GM19463 (cell line): ENCODE results near the gene VCL.
"Not testable (repeated sequence)": the region's sequence is repeated elsewhere in the genome, so short reads cannot be mapped to it uniquely, and the experiment has no call there.

Source experiments
- ATAC-seq: cut with Tn5 transposase; IDR thresholded peaks from one replicate; pipeline ENCODE4 v1.9.1; 2021; ENCODE audit warnings: mild to moderate bottlenecking, moderate library complexity; ENCODE audit not compliant: unreplicated experiment

The VCL gene

DNA sequence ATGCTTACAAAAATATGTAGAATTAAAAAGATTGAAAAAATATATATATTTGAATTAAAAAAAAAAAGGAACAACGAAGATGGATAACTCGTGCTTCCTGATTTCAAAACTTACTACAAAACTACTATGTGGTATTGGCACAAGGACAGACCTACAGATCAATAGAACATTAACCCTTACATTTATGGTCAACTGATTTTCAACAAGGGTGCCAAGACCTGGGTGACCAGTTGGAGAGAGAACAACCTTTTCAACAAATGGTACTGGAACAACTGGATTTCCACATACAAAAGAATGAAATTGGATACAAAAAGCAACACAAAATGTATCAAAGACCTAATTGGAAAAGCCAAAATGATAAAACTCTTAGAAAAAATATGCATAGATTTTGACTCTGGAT is 142.6 kb downstream of the VCL start:
- no peak for ATAC-seq

DNA sequence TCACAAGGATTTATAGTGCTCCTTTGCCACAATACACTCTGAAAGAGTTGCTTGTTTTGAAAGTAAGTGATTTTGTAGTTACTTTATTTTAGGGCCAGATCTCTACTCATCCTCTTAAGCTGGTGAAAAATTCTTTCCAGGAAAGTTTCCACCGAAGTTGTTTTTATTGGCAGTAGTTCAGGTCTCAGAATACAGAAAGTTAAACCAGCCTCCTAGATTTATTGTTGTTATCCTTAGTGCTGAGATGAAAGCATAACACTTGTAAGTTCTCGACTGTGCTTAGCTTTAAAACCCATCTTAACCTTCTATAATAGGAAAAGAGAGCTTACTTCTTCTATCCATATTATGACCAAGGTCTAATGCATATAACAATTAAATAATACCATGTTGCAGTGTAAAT is 147.2 kb downstream of the VCL start:
- ATAC-seq, result no peak

DNA sequence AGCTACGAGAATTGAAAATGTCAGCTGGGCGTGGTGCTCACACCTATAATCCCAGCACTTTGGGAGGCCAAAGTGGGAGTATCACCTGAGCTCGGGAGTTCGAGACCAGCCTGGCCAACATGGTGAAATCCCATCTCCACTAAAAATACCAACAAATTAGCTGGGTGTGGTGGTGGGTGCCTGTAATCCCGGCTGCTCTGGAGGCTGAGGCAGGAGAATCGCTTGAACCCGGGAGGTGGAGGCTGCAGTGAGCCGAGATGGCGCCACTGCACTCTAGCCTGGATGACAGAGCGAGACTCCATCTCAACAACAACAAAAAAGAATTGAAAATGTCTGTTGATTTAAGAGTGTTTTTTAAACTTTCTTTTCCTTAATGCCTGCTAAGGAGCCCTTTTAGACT is 149.1 kb downstream of the VCL start:
- not testable (repeated sequence) for ATAC-seq

DNA sequence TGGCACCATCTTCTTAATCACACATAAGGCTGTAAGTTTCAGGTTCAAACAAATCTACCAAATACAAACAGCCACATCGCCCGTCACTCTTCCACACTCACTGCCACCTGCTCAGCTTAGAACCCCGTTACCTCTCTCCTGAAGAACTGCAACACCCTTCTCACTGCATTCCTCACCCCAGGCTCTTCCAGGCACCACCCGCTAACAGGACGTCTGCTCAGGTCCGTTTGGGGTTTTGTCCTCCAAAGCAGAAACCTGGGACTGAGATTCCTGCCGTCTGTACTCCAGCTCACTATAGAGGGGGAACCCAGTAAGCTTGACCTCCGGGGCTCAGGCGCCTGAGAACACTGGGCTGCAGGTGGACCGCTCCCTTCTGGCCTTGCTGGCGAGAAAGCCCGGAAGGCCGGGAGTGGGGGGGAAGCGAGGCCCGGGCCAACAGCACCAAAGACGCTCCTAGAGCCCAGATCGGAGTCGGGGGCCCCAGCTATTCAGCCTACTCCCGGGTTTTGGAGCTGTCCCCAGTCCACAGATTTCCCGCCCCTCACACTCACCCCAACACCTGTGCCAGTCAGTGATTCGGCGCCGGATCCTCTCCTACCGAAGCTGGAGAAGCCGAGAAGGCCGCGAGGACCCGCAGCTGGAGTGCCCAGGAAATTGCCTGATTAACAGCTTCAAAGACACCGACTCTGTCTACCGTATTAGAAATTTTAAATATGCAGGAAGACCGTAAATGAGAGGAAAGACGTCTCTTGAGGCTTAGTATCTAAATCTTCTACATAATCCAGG is 152.5 kb downstream of the VCL start, which contains the start of gene AP3M1:
Gene AP3M1 (minus strand): TSS at position 625 of the 786 bp plus-strand sequence. CDS start 12,449 bp downstream, outside the sequence.
- ATAC-seq, result peak; percentile 29

DNA sequence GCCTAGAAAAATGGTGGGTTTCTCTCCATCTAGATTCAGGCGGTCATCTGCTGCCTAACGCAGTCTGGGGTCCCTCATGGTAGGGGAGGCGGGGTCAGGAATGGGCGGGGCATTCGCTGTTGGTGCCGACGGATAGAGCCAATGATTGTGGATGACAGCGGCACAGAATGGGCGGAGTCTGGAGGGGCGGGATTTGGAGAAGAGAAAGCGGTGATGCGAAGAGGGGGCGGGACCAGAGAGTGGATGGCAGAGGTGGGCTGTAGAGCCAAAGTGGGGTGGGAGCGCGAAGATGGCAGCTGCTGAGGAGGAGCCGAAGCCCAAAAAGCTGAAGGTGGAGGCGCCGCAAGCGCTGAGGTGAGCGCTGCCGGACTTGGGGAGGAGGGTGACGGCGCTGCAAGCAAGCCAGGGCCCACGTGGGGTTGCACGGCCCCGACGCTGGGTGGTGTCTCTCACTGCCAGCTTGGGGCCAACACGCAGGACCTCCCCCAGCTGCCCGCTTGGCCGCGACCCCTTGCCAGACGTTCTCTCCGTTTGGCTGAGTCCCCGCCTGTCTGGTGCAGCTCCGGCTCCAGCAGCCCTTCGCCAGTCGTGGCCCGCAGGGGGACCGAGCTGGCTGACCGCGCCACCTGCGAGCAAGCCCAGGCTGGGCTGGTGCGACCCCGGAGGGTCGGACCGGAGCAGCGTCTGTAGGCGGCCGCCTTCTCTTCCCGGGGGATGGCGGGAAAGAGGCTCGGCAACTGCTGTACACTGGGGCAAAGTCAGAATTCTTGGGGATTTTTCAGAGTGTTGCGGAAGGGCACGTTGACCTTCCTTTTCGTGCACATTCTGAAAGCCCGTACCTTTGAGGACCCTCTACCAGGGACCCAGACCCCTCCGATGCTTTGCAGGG is 153.3 kb downstream of the VCL start, which contains the start of gene ADK:
Gene ADK (plus strand): TSS at position 232 of the 889 bp plus-strand sequence. CDS start 58 bp downstream, at position 290.
- ATAC-seq, result peak; percentile 72

DNA sequence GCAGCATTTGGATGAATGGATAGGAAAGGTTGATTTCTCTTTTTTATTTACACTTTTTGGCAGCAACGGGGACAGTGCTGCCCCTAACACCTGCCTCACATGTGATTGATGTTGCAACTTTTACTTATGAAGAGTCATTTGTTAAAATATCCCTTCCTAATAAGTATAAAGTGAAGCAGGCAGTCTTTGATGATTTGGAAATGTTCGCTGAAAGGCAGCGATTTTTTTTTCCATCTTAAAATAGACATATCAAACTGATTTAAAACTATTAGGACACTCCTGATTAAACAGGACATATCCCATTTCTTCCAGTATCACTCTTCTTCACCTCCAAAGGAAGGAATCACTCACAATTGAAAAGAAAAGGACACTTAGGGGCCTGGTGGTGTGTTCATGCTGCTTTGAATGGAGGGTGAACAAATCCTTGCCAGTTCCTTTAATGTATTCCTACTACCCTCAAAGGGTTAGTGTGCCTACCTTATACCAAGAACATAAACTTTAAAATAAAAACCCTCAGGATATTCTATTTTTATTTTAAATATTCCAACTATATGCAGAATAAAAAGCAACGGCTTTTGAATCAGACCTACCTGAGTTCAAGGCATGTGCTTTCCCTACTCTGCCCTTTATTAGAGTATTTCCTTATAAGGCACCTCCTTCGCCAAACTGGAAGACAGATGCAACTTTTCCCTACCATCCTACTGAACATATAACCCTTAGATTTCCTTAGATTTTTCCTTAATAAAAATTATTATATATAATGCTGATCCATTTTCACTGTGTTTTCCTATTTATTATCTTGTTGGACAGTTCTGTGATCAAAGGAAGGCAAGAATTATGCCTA is 154.2 kb downstream of the VCL start:
- no peak for ATAC-seq

DNA sequence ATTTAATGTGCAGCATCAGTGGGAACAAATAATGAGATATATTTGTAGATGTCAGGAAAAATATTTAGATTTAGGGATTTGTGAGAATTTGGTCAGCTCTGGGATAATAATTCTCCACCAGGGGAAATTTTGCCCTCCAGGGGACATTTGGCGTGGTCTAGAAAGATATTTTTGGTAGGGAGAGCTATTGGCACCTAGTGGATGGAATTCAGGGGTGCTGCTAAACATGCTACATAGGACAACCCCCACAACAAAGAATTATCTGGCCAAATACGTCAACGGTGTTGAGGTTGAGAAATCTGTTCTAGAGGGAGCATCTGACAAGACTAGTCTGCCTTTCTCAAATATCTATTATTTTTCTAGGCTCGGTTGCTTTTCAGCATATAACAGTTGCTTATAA is 155.2 kb downstream of the VCL start:
- ATAC-seq, result no peak

DNA sequence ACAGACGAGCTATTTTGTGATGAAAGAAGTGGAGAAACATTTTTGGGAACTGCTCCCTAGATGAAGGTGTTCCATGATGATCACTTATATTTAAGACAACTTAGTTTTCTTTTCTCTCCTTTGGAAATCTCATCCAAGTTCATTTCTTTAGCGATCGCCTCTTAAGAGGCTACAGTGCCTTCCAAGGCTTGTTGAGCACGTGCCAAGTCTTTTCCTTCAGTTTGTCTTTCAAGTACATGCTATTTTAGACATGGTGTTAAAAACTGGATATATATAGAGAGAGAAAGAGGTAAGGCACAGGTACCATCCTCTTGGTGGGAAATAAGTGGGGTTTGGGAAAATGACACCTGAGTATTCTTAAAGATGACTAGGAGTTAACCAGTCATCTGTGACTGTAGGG is 155.8 kb downstream of the VCL start:
- no peak for ATAC-seq

DNA sequence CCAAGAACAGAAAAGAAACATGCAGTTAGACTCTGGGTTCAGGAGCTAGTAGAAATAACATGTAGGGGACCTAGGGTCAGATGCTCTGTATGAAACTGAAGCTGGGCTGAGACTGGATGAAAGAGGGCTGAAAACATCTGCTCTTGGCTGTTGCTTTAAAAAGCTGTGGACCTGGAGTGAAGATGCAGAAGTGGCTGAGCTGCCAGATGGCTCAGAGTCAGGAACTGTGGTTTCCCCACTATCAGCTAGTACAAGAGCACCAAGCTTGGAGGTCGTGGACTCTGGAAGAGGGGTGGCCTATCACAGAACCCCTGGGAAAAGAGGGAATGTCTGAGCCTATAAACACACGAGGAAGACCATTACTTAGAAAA is 159.0 kb downstream of the VCL start:
- no peak for ATAC-seq

DNA sequence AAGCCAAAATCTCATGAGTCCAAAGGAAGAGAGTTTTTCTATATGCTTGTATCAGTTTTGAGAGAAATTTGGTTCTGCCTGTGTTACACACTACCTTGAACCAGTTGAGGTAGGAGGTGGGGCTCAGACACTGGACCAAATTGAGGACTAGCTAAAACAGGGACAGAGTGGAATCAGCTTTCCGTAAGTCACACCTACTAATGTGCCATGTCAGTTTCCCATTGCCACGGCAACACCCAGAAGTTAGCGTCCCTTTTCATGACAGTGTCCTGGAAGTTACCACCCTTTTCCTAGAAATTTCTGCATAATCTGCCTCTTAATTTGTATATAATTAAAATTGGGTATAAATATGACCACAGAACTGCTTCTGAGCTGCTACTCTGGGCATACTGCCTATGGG is 162.1 kb downstream of the VCL start:
- no peak for ATAC-seq

DNA sequence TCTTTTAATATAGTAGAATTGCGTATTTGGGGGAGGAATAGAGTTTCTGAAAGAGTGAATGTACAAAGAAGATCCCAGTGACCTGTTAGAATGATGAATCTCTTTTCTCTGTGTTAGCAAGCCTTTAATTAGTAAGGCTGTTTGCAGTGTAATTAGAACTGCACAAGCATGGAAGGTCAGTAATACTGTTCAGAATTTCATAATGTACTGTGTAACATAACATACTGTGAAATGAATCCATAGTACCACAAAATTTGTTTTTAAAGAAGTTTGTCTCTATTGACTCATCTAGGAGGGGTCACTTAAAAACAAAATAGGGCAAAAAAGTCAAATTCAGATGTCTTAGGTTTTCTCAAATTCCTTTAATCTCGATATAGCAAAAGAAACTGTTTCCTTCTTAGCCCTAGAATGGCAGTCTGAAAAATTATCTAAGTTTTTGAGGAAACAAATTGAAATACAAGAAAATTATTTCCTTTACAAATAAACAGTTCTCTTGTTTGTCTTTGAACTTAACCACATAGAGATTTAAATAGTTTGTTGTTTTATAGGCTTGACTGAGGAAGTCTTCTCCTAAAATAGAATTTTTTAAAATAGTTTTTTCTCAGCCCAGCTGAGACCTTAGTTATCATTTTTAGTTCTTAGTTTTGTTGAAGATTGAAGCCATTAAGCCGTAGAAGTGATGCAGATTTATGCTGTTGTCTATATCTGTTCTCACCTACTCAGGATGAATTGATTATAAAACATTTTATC is 165.6 kb downstream of the VCL start:
- no peak for ATAC-seq

DNA sequence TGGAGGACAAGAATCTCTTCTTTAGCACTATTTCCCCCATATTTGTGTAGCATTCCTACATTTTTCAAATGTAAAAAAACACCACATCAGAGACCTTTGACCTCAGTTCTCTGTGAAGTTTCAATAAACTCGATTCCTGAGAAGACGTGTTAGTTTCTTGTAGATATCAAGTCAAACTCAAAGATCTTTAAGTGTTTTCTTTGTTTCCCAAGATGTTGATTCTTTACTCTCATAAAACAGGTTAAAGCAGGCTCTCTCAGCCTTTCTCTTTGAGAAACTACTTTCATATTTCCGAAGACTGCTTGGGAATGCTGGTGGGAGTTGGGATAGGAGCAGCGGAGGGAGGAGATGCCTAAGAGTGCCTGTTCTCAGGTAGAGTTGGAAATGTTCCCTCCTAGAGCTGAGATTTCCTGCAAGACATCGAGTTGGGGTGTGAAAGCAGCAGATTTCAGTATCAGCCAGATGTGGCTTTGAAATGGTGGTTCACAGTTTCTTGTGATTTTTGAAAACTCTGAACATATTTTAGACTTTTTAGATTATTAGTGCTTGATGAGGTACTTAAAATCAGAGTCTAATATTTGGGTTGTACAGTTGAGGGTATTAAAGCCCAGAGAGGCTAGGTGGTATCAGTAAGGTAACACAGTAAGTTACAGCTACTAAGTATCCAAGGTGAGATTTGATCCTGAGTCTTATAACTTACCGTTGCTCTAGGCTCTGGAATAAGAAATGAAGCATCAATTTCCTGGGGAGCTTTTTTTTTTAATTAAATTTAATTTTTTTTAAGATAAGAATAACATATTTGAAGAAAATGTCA is 167.0 kb downstream of the VCL start:
- no peak for ATAC-seq

DNA sequence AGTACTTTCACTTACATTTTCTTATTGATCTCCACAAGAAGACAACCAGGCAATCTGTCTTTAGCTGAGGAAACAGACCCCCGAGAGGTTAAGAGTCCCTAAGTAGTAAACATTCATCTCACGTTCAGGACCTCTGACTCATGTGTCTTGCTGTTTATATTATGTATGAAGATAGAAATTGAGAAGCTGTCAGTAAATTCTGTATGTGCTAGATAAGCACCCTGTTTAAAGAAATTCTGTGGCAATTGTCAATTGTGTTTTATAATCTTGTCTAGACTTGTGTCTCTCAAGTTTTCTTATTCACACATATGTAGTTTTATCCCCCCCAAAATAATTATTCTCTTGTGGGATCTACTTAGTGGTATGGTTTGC is 167.6 kb downstream of the VCL start:
- no peak for ATAC-seq

DNA sequence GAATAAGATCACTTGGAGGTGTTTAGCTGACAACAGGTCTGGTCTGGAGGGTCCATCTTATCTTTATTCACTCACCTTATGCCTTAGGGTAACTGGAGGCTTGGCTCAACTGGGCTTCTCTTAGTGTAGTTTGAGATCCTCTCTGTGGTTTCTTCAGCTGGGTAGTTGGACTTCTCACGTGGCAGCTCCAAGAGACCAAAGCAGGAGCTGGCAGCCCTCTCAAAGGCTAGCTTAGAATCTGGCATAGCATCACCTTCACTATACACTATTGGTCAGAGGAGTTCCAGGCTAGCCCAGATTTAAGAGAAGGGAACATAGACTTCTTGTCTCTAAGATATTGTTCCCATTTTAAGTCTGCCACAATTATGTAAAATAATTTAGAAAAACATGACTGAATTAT is 169.5 kb downstream of the VCL start:
- no peak for ATAC-seq
